GM23338 (cell line): ENCODE data around the gene CNST. TPM values are rescaled to one million over a fixed set of nuclear protein-coding genes. Genes with fewer than 3 reads are reported as not detected.

Experiments
- ATAC-seq: fragments of 200-7000 bp; cut with Tn5 transposase; 3 replicates; pipeline ENCODE4 v1.9.1; 2020
- DNase-seq: peaks from one replicate; pipeline ENCODE4 v3.0.0-alpha.2; 2015; ENCODE audit warnings: low spot score
- H2AFZ ChIP-seq: fragments of 200-600 bp; sonication (generic); 2 replicates; pipeline ENCODE4 v1.8.0; 2016; ENCODE audit warnings: antibody characterized with exemption, mild to moderate bottlenecking, moderate library complexity
- H3F3A ChIP-seq: fragments of 200-600 bp; sonication (generic); replicated peaks from 2 replicates; pipeline ENCODE4 v1.8.0; 2017; ENCODE audit warnings: antibody characterized with exemption, mixed run types, low read depth
- H3K27ac ChIP-seq: fragments of 200-600 bp; sonication (generic); 2 replicates; pipeline ENCODE4 v1.6.1; 2016; ENCODE audit warnings: low read depth
- H3K27me3 ChIP-seq: fragments of 200-600 bp; sonication (generic); 2 replicates; pipeline ENCODE4 v1.8.0; 2016; ENCODE audit warnings: mild to moderate bottlenecking, mixed run types, moderate library complexity; ENCODE audit not compliant: insufficient read depth
- H3K36me3 ChIP-seq: fragments of 200-600 bp; sonication (generic); 2 replicates; pipeline ENCODE4 v1.8.0; 2016; ENCODE audit warnings: mild to moderate bottlenecking; ENCODE audit not compliant: insufficient read depth
- H3K4me1 ChIP-seq: fragments of 200-600 bp; sonication (generic); 2 replicates; pipeline ENCODE4 v1.8.0; 2016; ENCODE audit warnings: mild to moderate bottlenecking, moderate library complexity; ENCODE audit not compliant: insufficient read depth
- H3K4me2 ChIP-seq: fragments of 200-600 bp; sonication (generic); 2 replicates; pipeline ENCODE4 v1.7.1; 2017; ENCODE audit warnings: mixed run types
- H3K4me3 ChIP-seq: fragments of 200-600 bp; sonication (generic); 2 replicates; pipeline ENCODE4 v1.6.1; 2016; ENCODE audit warnings: mixed run types
- H3K79me2 ChIP-seq: fragments of 200-600 bp; sonication (generic); replicated peaks from 2 replicates; pipeline ENCODE4 v1.8.0; 2017; ENCODE audit warnings: mild to moderate bottlenecking; ENCODE audit not compliant: insufficient read depth
- H3K9me2 ChIP-seq: fragments of 200-600 bp; sonication (generic); 2 replicates; pipeline ENCODE4 v1.8.0; 2017; ENCODE audit not compliant: insufficient read depth
- H4K20me1 ChIP-seq: fragments of 200-600 bp; sonication (generic); replicated peaks from 2 replicates; pipeline ENCODE4 v1.8.0; 2017; ENCODE audit warnings: mild to moderate bottlenecking; ENCODE audit not compliant: insufficient read depth
- H3K27ac Mint-ChIP-seq: 2 replicates; pipeline ENCODE4 v1.8.0; 2020; ENCODE audit warnings: inconsistent platforms, mild to moderate bottlenecking, moderate library complexity, mixed read lengths
- H3K27me3 Mint-ChIP-seq: 3 replicates; pipeline ENCODE4 v1.8.0; 2022; ENCODE audit warnings: low read depth, mild to moderate bottlenecking, moderate library complexity, mixed read lengths, inconsistent platforms; ENCODE audit not compliant: insufficient read depth, poor library complexity
- H3K36me3 Mint-ChIP-seq: 3 replicates; pipeline ENCODE4 v1.8.0; 2021; ENCODE audit warnings: low read depth, mild to moderate bottlenecking, inconsistent platforms, moderate library complexity, mixed read lengths
- H3K4me1 Mint-ChIP-seq: 3 replicates; pipeline ENCODE4 v1.8.0; 2020; ENCODE audit warnings: mild to moderate bottlenecking, inconsistent platforms, mixed read lengths
- H3K4me3 Mint-ChIP-seq: 3 replicates; pipeline ENCODE4 v1.8.0; 2021; ENCODE audit warnings: moderate library complexity, mild to moderate bottlenecking, inconsistent platforms, mixed read lengths
- H3K9me3 Mint-ChIP-seq: 3 replicates; pipeline ENCODE4 v1.8.0; 2020; ENCODE audit warnings: moderate library complexity, mild to moderate bottlenecking, inconsistent platforms, mixed read lengths
- CREB1 ChIP-seq: fragments of 250-450 bp; sonication (Bioruptor Pico); IDR thresholded peaks from 2 replicates; pipeline ENCODE4 v1.5.0; 2020; ENCODE audit warnings: low read depth, mild to moderate bottlenecking, moderate library complexity
- CTCF ChIP-seq, 2 experiments: fragments of 200-600 bp in 1 of 2; sonication (generic) in 1 of 2; conservative IDR thresholded peaks; 2 replicates each; pipeline versions ENCODE4 v1.5.1 to v1.6.1; 2016 to 2017; ENCODE audit warnings: antibody characterized with exemption in 2 of 2, low read depth in 2 of 2, mild to moderate bottlenecking in 2 of 2, moderate library complexity in 1 of 2
- EZH2phosphoT487 ChIP-seq: fragments of 200-600 bp; sonication (generic); IDR thresholded peaks from one replicate; pipeline ENCODE4 v1.8.1; 2018; ENCODE audit warnings: antibody characterized with exemption; ENCODE audit not compliant: unreplicated experiment
- JUNB ChIP-seq: IDR thresholded peaks from one replicate; pipeline ENCODE4 v1.6.1; 2016; ENCODE audit warnings: antibody characterized with exemption; ENCODE audit not compliant: unreplicated experiment
- POLR2AphosphoS5 ChIP-seq: IDR thresholded peaks from 2 replicates; pipeline ENCODE4 v1.6.1; 2016; ENCODE audit warnings: antibody characterized with exemption, low read depth
- ZNF331 ChIP-seq: fragments of 250-450 bp; sonication (Bioruptor Pico); IDR thresholded peaks from 2 replicates; pipeline ENCODE4 v1.5.0; 2020; ENCODE audit warnings: low read depth, mild to moderate bottlenecking, moderate library complexity
- ZNF462 ChIP-seq: fragments of 250-450 bp; sonication (Bioruptor Pico); IDR thresholded peaks from 2 replicates; pipeline ENCODE4 v1.5.0; 2020; ENCODE audit warnings: mild to moderate bottlenecking, moderate library complexity
- polyA plus RNA-seq: library from polyadenylated mRNA; unstranded; fragments of >200 nt; fragmentation: Nextera tagmentation; extraction: Ambion mirVana; gene quantifications from 2 replicates; pipeline ENCODE4 v1.2.1, GENCODE V29; 2016
- total RNA-seq: library from RNA; depleted of rRNA; stranded (reverse); fragments of >200 nt; shearing (Covaris generic); gene quantifications from 2 replicates; pipeline ENCODE4 v1.2.3, GENCODE V29; 2014

CNST gene
- total and polyA plus RNA-seq, 2 experiments from 2014 or later: 8.1 to 17.6 TPM

- Histone ChIP-seq H3K27ac (no peak overlapping the region), H2AFZ (no peak overlapping the region), H3K4me3 (no peak overlapping the region), H3F3A (no peaks in the 10 kb centered on the region), H3K27me3 (no peaks in the 10 kb centered on the region), H3K79me2 (peaks cover 44% of the 10 kb centered on the region), H3K9me2 (no peaks in the 10 kb centered on the region), H4K20me1 (peaks cover 6% of the 10 kb centered on the region; the same call in 1 of the 2 replicates), H3K4me2 (no peak overlapping the region), H3K36me3 (peaks cover 41% of the 10 kb centered on the region), H3K4me1 (no peaks in the 10 kb centered on the region)
- Mint-ChIP-seq H3K9me3 (no peaks in the 10 kb centered on the region), H3K4me1 (no peaks in the 10 kb centered on the region), H3K4me3 (no peak overlapping the region), H3K36me3 (peaks cover 53% of the 10 kb centered on the region), H3K27ac (no peak overlapping the region), H3K27me3 (no peaks in the 10 kb centered on the region)
- DNase-seq (no peak), ATAC-seq (no peak)
- TF ChIP-seq JUNB (no peak), ZNF331 (no peak), POLR2AphosphoS5 (no peak), ZNF462 (CRISPR knock-in tag) (no peak)
These were observed 12.1 kb upstream of the CNST start for GRCh38 chr1:246554201-246554600.

- Histone ChIP-seq H3K4me1 (no peaks in the 10 kb centered on the region), H4K20me1 (peaks cover 10% of the 10 kb centered on the region; the same call in 1 of the 2 replicates), H3K4me2 (no peak overlapping the region), H3K36me3 (peaks cover 25% of the 10 kb centered on the region), H3K9me2 (no peaks in the 10 kb centered on the region), H2AFZ (no peak overlapping the region), H3K4me3 (no peak overlapping the region), H3K27ac (no peak overlapping the region), H3F3A (no peaks in the 10 kb centered on the region), H3K27me3 (no peaks in the 10 kb centered on the region), H3K79me2 (peaks cover 58% of the 10 kb centered on the region)
- H3K4me1 Mint-ChIP-seq: no peaks in the 10 kb centered on the region
- H3K36me3 Mint-ChIP-seq: peaks cover 50% of the 10 kb centered on the region
- no peaks in the 10 kb centered on the region for H3K9me3 Mint-ChIP-seq
- no peaks in the 10 kb centered on the region for H3K27me3 Mint-ChIP-seq
- no peak overlapping the region for H3K27ac Mint-ChIP-seq
- no peak overlapping the region for H3K4me3 Mint-ChIP-seq
- ATAC-seq (no peak), DNase-seq (no peak)
- TF ChIP-seq ZNF331 (no peak), EZH2phosphoT487 (no peak), CTCF (conservative IDR thresholded peaks at IDR 0.05; ENCODE audit: low read depth in 2 of 2) (no peak), POLR2AphosphoS5 (no peak), CREB1 (CRISPR knock-in tag) (no peak)
These were observed 8.2 kb upstream of the CNST start for GRCh38 chr1:246558041-246558440.
